DMS153 treated with DMSO at 0.1 percent for 48 hours (cell line): ENCODE results near the gene MRPL38.
A peak's percentile ranks its signal among the peaks of the same experiment; 100 is the strongest.
"Not testable (repeated sequence)": the region's sequence is repeated elsewhere in the genome, so short reads cannot be mapped to it uniquely, and the experiment has no call there.

Experiments used
- DNase-seq: peaks from one replicate; lab custom pipeline; 2025; ENCODE audit not compliant: unreplicated experiment; lab: John Stamatoyannopoulos, UW

MRPL38 gene

DNA sequence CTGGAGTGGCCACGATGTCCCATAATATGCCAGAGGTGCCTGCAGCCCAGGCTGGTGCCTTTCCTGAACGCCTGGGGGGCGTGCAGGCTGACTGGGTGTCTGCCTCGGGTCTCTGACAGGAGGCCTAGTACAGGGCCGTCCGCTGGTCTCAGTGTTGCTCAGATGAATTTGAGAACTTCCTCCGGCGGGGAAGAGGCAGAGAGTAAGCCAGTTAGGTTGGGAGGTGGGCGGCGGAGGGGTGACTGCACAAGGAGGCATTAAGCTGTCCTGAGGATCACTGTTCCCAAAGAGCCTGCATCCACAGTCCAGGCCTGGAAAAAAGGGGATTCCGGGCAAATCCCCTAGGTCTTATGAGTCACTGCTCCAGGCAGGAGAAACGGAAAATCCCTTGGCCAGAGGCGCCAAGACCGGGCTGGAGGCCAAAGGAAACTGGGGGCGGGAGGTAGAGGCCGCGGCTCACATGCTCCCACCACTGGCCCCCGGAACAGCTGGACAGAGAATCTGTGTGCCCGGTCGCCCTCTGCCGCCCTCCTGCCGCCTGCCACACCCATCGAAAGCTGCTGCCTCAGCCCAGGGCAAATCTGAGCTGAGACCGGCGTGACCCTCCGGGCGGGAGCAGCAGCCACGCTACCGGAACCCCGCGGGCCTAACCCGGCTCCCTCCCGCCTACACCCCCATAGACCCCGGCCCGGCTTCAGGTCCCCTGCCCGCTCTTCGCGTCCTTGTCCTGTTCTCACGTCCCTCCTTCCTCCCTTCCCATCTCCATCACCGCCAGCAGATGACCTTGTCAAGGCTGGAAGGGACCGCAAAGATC, 27.5 kb downstream of the MRPL38 start:
- no peak for DNase-seq

DNA sequence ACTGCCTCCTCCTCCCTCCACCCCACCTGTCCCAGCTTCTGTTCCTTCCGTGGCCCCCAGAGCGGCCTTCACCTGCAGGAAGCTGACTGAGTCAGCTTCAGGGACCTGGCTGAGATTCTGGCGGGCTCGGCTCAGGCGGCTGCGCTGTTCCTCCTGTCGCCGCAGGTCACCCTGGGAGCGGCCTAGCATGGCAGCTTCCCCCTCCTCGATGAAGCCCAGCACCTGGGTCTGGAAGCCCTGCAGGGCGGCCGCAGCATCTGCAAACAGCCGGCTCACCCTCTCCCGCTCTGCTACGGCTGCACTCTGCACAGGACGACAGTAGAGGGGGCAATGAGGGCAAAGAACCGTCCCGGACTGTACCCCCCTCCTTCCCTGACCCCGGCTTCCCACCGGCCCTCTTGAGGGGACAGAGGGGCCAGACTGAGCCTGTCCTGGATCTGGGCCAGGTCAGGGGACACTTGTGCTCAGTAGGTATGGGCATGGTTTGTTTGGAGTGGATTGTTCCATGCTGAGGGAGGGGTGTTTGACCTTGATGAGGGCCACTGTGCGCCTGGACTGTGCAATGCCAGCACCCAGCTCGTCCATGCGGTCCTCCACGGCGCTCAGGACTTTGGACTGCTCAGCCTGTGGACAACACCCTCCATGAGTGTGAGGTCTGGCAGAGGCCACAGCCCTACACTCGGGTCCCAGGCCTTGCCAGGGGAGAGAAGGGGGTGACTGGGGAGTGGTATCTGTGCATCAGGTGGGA, 28.3 kb downstream of the MRPL38 start:
- DNase-seq: peak; percentile 83

DNA sequence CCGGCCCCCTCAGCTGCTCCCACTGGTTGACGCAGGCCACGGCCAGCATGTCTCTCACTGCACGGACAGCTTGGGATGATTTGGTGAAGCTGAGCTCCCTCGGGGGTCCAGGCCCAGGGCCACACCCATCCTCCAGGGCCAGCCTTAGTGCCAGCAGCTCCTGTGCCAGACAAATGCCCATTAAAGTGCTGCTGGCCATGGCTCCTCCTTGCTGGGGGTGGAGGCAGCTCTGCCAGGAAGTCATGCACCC, 28.8 kb downstream of the MRPL38 start:
- no peak for DNase-seq

DNA sequence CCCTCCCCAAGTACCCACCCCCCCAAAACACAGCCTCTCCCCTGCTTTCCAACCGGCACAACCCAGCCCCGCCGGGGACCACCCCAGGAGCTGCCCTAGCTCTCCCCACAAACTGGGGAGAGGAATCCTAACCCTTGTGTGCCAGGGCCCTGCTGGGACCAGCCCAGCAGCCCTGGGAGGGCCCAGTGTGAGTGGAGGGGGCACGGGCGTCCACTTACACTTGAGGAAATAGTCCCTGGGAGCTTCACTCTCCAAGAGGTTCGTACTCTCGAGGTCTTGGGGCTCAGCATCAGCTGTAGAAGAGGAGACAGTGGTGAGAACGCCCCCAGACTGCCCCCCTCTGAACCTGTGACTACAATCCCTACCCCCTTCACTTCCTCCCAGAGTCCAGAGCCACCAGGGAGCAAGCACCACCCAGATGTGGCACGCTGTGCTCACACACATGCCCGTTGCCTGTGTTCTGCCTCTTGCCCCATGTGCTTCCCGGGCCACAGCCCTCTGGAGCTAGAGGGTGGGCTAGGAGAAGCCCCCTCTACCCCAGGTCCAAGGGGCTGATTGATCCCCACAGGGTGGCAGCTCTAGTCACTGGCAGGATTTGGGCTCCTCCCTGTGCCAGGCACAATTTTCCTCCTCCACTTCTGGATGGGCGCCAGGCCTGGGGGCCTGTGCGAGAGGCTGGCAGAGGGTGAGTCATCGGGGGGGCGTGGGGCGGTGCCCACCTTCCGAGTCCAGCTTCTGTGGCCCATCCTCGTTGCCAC, 29.3 kb downstream of the MRPL38 start:
- DNase-seq: no peak

DNA sequence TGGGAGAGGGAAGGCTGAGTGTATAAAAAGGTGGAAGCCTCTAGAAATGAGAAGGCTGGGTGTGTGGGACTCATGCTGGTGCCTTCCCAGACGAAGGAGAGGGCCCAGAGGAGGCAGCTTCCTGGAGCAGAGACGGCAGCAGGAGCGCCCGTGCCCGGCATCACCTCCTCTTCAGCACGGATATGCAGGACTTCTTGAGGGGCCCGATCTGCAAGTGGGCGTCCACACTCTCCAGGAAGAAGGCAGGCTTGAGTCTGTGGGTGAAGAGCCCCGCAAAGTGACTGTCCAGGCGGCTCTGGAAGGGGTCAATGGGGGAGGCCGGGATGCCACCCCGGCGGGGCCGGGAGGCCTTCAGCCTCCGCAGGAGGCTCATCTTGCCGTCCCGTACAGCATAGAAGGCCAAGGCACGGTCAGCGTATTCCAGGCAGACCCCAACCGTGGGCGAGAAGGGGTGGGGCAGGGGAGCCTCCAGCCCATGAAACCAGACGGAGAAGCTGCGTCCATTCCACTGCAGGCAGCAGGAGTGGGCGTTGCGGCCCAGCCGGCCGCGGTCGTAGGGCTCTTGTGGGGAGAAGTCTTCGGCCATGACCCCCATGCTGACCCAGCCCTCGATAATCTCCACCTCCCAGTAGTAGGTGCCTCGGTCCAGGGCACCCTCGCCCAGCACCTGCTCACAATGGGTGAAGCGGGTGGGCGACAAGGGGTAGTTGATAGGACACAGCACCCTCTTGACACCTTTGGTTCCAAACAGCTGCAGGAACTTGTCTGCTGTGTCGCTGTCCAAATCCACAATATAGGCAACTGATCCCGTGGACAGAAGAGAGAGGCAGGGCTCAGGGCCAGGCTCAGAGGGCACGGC, 30.1 kb downstream of the MRPL38 start:
- DNase-seq: no peak

DNA sequence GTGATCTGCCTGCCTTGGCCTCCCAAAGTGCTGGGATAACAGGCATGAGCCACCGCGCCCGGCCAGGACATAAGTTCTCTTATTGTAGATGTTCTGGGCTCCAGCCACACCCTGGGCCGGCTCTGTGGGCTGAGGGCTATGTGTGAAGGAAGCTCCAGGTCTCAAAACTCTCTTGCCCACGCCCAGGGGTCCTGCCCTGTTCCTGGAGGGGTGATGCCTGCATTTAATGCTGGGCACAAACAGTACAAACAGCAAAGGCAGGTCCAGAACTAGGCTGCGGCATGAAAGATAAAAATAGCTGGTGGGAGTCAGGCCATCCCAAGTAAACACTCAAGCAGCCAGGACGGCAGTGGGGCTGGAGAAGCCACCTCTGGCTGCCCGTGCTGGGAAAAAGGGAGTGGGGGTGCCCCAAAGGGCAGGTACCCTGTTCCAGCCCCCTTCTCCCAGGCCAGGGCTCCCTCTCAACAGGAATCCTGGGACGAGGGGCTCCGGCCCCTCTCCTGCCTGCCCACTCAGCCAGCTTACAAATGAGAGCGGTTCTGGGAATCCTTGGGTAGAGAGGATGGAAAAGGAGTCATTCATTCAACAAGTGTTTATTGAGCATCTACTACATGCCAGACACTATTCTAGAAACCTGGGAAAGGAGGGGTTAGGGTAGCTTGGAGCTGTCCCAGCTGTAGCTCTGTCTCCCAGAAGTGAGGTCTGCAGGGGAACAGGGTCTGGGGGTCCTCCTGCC, 30.9 kb downstream of the MRPL38 start:
- no peak for DNase-seq

DNA sequence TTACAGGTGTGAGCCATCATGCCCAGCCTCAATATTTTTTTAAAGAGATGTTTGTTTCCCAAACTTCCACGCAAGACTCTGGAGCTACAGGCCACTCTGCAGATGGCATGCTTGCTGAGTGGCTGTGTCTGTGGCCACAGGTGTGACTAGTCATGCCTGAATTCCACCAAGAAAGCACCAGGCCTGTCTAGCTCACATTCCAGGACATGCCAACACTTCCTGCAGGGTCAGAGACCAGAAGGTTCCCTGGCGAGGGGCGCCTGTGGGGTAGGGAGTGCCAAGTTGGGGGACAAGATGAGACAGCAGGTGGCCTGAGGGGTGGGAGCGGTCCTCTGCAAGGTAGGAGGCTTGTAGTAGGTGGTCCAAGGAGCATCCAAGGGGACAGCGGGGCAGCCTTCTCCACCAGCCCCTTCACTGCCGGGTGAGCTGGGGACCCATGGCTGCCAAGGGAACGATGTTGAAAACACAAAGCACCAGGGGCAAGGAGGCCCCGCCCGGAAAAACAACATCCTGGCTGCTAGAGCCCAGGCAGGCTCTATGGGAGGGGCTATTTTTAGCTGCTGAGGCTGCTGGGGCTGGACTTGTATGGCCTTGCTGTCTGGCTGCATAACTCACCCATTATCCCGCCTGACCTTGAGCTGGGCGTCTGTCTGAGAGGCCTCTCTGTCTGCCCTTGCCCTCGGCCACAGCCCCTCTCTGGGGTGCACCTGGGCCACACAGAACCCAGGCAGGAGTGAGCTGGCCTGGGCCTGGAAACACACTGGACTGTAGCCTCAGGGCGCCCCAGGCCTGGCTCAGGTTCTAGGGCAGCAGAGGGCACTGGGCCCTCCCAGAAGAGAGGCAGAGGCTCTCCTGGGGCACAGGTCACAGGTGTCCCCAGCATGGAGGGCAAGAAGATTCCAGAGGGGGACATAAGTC, 32.0 kb downstream of the MRPL38 start:
- DNase-seq: peak; percentile 18

DNA sequence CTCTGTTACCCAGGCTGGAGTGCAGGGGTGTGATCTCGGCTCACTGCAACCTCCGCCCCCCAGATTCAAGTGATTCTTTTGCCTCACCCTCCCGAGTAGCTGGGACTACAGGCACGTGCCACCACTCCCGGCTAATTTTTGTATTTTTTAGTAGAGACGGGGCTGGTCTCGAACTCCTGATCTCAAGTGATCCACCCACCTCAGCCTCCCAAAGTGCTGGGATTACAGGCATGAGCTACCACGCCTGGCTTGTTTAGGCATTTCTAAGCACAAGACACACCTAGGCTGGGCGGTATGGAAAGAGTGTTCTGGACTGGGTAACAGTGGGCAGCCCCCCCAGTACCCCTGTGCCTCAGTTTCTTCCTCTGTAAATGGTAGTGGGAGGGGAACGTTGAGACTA, 34.5 kb downstream of the MRPL38 start:
- not testable (repeated sequence) for DNase-seq

DNA sequence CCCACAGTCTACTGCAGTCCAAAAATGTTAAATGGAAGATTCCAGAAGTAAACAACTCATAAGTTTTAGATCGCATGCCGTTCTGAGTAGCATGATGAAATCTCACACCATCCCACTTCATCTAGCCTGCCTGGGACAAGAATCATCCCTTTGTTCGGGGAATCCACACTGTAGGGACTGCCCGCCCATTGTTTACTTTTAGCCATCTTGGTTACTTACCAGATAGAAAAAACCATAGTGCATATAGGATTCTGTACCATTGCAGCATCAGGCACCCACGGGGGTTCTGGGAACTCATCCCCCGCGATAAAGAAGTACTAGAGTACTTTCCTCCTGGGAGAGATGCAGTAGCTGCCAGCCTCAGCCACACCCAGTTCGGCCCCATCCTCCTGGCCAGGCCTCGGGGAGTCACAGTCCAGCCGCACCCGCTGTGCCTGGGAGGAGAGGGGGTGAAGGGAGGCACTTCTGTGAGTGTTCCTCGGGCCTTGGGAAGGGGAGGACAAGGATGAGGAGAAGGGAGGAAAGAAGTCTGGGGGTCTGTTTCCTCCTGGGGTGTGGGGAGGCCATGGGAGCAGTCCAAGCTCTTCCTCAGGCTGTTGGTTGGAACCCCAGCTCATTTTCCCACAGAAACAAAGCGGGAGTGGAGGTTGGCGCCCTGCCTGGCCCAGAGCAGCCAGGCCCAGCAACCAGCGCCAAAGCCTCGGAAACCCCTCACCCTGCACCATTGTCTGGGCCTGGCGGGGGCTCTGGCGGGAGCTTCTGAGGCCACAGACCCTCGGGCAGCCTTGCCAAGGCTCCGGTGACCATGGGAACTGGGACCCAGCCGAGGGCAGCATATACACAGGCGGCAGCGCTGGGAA, 35.2 kb downstream of the MRPL38 start:
- no peak for DNase-seq

DNA sequence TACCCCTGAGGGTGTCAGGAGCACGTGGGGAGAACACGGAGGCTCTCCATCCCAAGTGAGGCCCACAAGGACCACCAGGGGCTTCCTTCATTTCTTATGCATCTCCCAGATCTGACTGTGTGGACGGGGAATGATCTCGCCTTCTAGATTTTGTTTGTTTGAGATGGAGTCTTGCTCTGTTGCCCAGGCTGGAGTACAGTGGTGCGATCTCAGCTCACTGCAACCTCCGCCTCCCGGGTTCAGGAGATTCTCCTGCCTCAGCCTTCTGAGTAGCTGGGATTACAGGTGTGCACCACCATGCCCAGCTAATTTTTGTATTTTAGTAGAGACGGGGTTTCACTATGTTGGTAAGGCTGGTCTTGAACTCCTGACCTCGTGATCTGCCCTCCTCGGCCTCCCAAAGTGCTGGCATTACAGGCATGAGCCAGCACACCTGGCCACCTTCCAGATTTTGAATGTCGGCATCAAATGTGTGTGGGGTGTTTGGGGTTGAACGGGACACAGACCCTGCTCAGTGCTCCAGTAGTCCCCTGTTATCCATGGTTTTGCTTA, 35.9 kb downstream of the MRPL38 start:
- DNase-seq: not testable (repeated sequence)

DNA sequence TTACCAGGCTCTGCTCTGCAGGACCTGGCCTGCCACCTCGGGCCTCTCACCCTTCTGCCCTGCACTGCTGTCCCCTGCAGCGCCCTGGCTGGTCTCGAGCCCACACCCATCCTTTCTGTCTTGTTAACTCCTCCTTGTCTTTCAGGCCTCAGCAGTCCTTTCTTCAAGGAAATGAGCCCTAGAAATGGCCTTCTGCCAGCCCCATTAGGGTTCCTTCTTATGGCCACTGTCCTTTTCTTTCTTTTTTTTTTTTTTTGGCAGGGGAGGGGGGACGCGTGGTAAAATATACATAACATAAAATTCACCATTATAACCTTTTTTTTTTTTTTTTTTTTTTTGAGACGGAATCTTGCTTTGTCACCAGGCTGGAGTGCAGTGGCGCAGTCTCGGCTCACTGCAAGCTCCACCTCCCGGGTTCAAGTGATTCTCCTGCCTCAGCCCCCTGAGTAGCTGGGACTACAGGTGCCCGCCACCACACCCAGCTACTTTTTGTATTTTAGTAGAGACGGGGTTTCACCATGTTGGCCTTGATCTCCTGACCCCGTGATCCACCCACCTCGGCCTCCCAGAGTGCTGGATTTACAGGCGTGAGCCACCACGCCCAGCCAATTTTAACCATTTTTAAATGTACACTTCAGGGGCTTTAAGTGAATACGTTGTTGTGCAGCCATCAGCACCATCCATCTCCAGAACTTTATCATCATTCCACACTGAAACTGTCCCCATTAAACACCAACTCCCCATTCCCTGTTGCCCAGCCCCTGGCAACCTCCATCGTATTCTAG, 39.1 kb downstream of the MRPL38 start:
- not testable (repeated sequence) for DNase-seq

DNA sequence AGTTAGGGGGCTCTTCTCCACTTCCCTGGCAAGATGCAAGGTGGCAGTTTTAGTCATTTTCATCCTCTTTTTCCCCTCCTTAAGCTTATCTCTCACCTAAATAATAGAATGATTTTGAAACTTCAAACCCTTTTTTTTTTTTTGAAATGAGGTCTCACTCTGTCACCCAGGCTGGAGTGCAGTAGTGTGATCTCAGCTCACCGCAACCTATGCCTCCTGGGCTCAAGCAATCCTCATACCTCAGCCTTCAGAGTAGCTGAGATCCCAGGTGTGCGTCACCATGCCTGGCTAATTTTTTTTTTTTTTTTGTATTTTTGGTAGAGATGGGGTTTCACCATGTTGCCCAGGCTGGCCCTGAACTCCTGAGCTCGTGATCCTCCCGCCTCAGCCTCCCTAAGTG, 39.8 kb downstream of the MRPL38 start:
- not testable (repeated sequence) for DNase-seq

DNA sequence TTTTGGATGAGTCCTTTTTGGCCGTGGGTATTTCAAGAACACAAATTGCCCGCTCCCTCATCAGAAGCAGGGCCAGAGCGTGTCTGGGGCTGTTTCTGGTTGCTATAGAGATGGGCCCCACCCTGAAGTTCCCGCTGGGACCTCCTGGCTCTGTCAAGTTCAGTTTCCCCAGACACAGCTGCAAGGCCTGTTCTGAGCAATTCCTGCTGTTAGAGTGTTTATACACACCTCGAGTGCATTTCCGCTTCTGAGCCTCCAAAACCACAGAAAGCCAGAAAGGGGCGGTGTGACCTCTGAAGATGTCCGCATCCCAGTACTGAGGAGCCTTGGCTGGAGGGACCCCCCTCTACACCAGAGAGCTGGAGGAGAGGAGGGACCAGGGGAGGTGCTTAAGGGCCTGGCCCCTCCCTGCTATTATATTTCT, 40.2 kb downstream of the MRPL38 start:
- DNase-seq: no peak

DNA sequence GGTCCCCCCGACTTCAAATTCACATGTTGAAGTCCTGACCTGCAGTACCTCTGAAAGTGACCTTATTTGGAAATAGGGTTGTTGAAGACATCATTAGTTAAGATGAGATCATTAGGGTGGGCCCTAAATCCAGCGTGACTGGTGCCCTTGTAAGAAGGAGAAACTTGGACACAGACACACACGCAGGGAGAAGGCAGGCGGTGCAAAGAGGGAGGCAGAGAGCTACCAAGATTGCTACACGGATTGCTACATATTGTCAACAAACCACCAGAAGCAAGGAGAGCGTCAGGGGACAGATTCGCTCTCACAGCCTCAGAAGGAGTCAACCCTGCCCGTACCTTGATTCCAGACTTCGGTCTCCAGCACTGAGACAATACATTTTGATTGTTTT, 42.8 kb downstream of the MRPL38 start:
- DNase-seq: no peak

DNA sequence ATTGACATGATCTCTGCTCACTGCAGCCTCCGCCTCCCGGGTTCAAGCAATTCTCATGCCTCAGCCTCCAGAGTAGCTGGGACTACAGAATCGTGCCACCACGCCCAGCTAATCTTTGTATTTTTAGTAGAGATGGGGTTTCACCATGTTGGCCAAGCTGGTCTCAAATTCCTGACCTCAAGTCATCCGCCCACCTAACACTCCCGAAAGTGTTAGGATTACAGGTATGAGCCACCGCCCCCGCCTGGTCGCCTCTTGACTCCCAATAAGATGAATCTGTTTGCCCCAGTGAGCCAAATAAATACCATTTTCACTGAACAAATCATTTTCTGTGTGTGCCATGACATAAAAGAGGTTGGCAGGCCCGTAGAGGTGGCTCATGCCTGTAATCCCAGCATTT, 45.3 kb downstream of the MRPL38 start:
- not testable (repeated sequence) for DNase-seq

DNA sequence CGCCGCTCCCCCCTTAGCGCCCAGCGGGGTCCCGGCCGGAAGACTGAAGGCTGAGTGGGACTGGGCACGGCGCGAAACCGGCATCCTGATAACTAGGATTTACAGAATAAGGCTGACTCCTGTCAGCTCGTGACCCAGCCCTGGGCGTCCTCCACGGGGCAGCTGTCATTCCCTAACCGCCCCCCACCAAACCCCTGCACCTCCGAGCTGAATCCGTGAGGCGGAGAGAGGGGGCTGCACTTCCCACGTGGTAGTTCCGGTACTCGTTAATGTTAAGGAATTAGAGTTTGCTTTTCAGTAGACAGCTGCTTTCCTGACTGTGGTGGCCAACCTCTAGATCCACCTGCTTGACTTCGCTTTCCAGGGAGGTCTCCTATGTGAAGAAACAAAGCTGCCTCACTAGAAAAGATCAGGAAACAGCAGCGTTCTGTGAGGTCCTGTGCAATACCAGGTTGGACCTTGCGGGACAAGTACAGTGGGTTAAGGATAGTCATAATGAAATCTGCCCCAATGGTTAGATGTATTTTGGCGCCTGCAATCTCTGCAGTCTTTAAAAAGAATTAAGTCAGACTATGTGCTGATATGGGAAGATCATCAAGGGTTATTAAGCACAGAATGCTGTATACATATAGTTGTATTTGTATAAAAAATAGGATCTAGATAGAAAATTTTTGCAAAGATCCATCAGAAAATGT, 48.5 kb downstream of the MRPL38 start:
- no peak for DNase-seq
